ENCODE measurements around the gene PRKX.
"Not testable (repeated sequence)": the region's sequence is repeated elsewhere in the genome, so short reads cannot be mapped to it uniquely, and the experiment has no call there.

The PRKX gene

DNA sequence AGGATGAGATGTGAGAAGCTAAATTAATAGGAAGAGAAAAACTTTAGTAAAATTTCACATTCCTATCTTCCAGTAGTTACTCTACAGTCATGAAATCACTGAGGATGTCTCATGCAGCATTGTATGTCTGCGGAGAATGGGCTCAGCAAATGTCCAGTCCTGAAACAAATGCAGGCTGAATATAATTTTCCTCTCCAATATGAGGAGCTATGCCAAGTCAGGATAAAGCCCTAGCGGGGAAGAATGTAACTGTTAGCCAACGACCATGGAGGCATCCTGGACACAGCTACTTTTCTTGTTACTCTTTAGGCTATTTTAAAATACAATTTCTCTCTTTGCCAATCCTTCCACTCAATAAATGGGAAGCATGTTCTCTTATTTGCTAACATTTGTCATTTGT lies 127.7 kb downstream of the PRKX start:
- in situ Hi-C loops (cut with MboI; ENCODE audit: low sequenced_read_pairs), result no loop called here

DNA sequence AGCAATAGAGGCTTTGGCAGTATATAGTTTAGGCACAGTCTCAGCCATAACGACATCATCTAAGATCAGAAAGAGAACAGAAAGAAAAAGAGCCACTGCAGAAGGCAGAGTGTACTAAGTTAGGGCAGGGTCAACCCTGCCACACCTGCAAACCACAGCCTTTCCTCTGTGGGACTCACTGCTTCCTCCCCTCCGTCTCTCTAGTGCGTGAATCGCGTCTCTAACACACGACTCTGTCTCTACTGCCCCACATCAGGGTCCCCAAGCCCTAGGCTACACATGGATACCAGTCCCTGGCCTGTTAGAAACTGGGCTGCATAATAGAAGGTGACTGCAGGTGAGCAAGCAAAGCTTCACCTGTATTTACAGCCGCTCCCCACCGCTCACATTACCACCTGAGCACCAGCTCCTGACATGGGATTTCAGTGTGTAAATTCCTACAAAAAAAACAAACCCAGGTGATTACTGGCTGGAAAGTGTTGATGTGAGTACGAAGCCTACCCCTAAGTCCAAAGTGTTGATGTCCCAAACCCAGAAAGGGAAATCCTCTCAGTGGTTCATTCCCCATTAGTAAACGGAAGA lies 128.9 kb downstream of the PRKX start:
- in situ Hi-C loops (cut with MboI; ENCODE audit: low sequenced_read_pairs), result no loop called here

DNA sequence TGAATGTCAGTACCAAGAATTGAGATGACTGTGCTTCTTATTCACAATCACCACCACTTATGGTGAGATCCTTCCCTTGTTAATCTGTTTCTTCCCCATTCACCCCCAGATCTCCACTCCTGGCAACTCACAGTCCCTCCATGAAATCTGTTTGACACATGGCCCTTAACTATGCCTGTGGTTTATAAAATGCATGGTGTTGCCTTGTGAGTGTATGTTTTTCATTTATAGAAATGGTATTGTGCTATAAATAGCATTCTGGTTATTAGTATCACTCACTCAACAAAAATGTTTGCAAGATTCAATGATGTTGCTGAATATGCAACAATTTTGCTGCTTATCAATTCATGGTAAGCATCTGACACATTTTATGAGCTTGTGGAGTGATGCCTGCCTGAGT lies 131.0 kb downstream of the PRKX start:
- in situ Hi-C loops (cut with MboI; ENCODE audit: low sequenced_read_pairs), result no loop called here

DNA sequence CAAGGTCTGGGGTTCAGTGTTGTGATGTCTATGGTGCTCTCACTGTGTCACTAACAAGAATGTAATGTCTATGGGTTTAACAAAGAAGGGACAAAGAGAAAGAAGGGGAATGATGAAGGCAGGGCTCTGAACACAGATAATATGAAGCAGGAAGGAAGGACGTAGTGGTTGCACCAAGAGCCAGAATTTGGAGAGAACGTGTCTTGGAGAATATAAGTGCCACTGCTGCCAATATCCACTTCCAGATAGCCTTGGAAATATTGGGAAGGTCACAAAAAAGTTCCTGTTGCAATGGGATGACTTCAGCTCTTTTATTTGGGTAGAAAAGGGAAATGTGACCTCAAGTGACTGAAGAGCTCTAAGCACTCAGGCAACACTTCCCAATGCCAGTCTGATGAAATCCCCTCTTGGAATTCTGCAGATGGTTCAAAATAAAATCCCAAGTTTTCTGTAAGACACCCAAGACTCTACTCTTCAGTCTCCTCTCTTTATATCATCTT lies 131.8 kb downstream of the PRKX start:
- in situ Hi-C loops (cut with MboI; ENCODE audit: low sequenced_read_pairs), result no loop called here

DNA sequence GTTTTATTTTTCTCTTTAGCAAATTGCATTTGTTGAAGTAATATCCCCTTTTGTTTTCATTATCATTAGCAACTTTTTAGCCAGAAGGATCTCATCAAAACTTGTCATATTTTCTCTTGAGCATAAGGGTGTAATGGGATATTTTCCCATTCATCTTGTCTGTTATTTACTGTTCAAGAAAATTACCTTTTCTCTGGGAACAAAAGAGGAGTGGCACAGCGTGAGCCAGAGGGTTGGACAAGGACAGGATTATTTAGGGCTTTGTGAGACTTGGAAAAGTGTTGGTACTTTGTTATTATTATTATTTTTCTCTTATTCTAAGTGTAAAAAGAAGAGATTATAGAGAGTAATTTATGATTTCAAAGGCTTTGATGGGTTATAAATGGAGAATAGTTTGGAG lies 135.9 kb downstream of the PRKX start:
- in situ Hi-C loops (cut with MboI; ENCODE audit: low sequenced_read_pairs), result no loop called here

DNA sequence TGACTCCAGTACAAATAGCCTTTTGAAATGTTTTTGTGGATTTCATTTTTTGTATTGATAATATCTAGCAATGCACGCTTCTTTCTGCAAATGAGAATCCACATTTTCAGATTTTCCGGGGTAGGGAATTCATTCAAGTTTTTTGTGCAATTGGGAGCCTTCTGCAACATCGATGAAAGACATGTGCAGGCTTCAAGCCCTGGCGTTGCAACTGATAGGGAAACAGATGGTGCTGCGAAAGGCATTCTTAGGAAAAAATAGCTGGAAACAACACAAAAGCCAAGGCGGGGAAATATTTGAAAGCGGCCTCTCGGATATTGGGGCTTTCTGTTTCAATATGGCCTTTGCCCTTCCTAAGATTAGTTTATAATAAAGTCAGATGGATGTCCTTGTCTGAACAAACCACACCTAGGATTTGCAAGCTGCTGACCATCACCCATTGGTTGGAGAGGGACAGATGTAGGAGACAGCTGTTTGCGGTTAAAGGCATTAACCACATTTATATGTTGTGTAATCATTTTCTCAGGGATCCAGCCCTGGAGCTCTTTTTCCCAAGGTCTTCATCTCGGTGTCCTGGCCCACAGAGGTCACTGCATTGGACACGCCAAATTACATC lies 136.5 kb downstream of the PRKX start:
- in situ Hi-C loops (cut with MboI; ENCODE audit: low sequenced_read_pairs), result no loop called here

DNA sequence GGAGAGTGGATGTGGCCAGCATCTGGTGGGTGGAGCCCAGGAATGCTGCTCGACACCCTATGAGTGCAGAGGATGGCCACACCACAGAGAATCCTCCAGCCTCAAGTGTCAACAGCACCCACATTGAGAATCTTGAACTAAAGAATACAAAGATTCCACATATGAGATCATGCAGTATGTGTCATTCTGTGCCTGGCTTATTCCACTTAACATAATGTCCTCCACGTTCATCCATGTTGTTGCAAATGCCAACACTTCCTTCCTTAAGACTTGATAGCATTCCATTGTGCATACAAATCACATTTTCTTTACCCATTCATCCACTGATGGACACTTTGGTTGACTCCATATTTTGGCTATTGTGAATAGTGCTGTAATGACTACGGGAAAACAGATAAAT lies 145.8 kb downstream of the PRKX start:
- in situ Hi-C loops (cut with MboI; ENCODE audit: low sequenced_read_pairs), result no loop called here

DNA sequence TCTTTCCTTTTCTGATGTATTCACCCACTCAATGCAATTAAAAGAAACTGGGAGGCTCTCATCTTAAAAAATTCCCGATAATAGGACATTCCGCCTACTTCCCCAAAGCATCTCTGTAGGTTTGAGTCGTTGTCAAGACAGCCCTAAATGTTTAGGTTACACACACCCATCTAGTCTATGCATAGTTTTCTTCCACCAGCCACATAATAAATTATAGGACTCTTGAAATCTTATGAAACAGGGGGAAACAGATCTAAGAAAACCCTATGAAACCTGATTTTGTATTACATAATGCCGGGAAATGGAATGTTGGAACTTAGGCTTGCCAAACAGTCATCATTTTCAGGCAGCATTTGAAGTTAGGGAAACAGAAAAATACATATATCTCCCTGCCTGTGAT lies 150.0 kb downstream of the PRKX start:
- in situ Hi-C loops (cut with MboI; ENCODE audit: low sequenced_read_pairs), result no loop called here

DNA sequence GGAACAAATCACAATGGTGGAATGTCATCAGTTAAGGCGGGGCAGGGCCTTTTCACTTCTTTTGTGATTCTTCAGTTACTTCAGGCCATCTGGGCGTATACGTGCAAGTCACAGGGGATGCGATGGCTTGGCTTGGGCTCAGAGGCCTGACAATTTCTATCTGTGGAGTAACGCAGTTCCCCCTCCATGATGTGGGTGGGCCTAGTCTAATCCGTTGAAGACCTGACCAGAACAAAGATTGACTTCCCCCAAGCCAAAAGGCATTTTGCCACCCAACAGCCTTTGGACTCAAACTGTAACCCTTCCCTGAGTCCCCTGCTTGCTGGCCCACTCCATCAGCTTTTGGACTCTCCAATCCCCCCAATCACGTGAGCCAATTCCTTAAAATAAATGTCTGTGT lies 153.4 kb downstream of the PRKX start:
- in situ Hi-C loops (cut with MboI; ENCODE audit: low sequenced_read_pairs), result not testable (repeated sequence)

Data from HL-60/S4 treated with phorbol 12-myristate 13-acetate at 8.2 ng/mL for 4 days and 3 days (cell line).